NCI-H510A (cell line): Measurements from ENCODE around the gene ZNF613.
"Not testable (repeated sequence)": the region's sequence is repeated elsewhere in the genome, so short reads cannot be mapped to it uniquely, and the experiment has no call there.

Experiments
- DNase-seq: peaks from one replicate; lab custom pipeline; 2025; lab: John Stamatoyannopoulos, UW

Gene ZNF613

DNA sequence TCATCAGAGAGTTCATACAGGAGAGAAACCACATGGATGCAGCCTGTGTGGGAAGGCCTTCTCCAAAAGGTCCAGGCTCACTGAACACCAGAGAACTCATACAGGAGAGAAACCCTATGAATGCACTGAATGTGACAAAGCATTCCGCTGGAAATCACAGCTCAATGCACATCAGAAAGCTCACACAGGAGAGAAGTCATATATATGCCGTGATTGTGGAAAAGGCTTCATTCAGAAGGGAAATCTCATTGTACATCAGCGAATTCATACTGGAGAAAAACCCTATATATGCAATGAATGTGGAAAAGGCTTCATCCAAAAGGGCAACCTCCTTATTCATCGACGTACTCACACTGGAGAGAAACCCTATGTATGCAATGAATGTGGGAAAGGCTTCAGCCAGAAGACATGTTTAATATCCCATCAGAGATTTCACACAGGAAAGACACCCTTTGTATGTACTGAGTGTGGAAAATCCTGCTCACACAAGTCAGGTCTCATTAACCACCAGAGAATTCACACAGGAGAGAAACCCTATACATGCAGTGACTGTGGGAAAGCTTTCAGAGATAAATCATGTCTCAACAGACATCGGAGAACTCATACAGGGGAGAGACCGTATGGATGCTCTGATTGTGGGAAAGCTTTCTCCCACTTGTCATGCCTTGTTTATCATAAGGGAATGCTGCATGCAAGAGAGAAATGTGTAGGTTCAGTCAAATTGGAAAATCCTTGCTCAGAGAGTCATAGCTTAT, 17.7 kb downstream of the ZNF613 start:
- DNase-seq: no peak

DNA sequence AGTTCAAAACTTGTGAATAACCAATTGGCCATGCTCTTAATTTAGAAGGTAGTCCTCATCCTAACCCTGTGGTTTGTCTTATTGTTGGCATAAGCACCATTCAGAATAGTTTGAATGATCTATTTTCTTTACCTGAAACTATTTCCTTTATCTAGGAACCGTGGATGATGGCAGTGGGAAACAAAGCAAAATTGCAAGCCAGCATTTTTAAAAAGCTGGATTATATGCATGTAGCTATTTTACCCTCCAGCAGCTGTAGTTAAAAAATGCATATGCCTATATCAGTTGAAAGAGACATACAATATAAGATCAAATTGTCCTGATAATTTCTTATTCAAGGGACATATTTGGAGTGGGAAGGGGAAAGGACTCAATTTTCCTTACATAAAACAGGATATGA, 19.3 kb downstream of the ZNF613 start:
- no peak for DNase-seq

DNA sequence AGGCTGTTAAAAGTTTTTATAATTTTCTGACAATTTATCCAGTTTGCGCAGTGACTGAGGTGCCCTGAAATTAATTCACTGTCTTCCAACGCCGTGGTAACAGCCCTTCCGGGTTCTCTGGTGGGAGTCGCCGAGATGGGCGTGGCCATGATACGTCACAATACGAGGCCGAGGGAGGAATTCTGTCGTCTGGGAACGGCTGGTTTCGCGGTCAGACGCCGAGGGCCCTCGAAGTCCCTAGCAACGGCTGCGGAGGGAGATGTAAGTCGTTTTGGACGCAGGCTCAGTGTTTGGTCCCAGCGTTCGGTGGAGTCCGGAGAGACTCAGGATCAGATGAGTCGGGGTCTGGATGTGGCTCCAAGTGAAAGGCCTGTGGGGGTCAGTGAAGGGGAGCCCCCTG, 21.7 kb downstream of the ZNF613 start:
- DNase-seq: no peak

DNA sequence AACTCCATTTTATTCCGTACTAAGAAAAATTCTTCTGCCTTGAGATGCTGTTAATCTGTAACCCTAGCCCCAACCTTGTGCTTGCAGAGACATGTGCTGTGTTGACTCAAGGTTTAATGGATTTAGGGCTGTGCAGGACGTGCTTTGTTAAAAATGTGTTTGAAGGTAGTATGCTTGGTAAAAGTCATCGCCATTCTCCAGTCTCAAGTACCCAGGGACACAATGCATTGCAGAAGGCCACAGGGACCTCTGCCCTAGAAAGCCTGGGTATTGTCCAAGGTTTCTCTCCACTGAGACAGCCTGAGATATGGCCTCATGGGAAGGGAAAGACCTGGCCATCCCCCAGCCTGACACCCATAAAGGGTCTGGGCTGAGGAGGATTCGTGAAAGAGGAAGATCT, 30.6 kb downstream of the ZNF613 start:
- not testable (repeated sequence) for DNase-seq

DNA sequence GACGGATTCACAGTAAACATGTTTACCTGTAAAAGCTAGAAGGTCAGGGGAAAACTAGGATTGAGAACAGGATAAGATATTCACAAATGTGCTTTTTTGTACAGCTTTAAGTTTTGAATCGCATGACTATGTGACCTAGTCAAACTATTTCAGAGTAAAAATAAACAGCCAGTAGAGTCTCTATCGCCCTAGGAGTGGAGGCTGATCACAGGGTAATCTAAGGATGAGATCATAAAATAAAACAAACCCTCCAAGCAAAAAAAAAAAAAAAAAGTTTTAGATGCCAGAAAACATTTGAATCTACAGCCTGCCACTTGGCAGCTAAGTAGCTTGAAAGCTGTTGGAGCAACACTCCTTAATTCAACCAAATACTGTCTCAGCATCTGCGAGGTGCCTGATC, 32.5 kb downstream of the ZNF613 start:
- no peak for DNase-seq

DNA sequence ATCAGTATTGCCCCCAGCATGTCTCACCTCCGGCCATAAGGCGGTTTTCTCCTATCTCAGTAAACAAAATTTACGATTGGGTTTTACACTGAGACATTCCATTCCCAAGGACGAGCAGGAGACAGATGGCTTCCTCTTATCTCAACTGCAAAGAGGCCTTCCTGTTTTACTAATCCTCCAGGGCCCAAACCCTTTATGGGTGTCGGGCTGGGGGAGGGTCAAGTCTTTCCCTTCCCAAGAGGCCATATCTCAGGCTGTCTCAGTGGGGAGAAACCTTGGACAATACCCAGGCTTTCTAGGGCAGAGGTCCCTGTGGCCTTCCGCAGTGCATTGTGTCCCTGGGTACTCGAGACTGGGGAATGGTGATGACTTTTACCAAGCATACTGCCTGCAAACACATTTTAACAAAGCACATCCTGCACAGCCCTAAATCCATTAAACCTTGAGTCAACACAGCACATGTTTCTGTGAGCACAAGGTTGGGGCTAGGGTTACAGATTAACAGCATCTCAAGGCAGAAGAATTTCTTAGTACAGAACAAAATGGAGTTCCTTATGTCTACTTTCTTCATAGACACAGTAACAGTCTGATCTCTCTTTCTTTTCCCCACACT, 33.5 kb downstream of the ZNF613 start:
- DNase-seq: not testable (repeated sequence)

DNA sequence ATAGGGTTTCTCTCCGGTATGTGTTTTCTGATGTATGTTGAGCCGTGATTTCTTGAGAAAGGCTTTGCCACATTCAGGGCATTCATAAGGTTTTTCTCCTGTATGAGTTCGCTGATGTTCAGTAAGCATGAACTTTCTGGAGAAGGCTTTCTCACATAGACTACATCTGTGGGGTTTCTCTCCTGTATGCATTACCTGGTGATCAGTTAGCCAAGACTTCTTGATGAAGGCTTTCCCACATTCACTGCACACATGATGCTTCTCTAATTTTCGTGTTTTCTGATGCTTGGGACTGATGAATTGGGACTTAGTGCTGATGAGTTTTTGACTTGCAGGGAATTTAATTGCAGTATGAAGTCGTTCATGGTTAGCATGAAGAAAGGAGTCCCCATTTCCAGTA, 38.3 kb downstream of the ZNF613 start:
- DNase-seq: no peak

DNA sequence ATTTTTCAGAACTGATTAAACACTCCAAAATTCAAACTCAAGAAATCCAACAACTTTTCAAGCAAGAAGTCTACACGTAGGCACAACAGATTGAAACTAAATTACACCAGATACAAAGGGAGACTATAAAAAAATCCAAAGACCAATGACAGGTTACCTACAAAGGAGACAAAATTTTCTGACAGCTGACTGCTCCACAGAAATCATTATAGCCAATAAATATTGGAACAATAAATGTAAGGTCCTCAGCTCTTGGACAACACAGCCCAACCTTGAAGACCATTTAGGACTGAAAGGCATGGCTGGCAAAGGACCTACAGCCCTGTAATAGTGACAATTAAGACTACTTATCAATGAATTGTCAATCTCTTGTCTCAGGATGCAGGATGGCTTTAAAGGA, 43.4 kb downstream of the ZNF613 start:
- no peak for DNase-seq

DNA sequence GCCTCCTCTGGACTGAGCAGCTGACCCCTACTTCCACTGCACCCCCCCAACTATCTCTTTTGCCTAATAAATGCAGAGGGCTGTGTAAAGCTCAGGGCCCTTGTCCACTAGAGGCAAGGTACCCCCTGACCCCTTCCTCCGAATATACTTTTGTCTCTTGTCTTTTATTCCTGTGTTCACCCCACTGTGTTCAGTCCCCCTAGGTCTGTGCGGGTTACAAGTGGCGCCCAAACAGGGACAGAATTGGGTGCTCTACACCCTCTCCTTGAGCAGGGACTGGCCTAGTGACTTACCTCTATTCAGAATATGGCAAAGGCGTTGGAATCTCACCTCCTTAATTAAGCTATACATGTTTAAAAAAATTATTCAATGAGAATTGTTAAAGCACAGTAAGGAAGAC, 44.4 kb downstream of the ZNF613 start:
- no peak for DNase-seq

DNA sequence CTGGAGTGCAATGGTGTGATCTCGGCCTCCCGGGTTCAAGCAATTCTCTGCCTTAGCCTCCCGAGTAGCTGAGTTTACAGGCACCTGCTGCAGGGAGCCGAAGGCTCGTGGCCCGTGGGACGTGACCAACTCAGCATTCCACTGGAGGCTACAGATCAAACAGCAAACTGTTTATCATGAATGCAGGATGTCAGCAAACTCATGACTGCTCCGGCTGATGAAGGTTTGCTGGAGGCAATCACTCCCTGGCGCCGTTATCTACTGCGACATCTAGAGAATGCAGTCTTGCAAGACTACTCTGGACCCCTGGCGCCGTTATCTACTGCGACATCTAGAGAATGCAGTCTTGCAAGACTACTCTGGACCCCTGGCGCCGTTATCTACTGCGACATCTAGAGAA, 48.5 kb downstream of the ZNF613 start:
- not testable (repeated sequence) for DNase-seq

DNA sequence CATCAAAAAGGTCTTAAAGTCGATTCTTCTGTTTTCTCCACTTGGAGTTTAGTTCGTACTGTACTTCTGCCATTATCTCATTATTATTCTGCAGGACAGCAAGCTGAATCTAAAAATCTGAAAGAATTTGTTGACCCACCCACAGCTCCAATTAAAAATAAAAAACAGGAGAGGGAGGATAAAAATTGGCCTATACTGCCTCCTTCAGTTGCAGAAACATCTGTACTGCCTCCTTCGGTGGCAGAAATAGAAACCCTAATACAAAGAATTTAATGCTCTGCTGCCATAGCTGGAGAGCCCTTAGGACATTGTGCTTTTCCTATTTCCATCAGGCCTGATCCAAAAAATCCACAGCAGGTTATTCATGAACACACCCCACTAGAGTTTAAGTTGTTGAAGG, 49.6 kb downstream of the ZNF613 start:
- DNase-seq: no peak

DNA sequence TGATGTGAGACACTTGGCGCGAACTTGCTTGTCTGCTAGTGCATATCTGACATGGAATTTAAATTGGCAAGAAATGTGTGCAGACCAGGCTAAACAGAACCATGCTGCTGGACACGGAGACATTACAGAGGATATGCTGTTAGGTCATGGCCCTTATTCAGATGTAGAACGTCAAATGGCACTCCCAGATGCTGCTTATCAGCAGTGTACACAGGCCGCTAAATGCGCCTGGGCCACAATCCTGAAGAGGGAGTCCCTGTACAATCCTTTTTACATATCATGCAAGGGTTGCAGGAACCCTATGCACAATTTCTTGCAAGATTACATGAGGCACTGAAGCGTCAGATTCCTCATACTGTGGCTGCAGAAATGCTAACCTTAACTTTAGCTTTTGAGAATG, 50.1 kb downstream of the ZNF613 start:
- no peak for DNase-seq

DNA sequence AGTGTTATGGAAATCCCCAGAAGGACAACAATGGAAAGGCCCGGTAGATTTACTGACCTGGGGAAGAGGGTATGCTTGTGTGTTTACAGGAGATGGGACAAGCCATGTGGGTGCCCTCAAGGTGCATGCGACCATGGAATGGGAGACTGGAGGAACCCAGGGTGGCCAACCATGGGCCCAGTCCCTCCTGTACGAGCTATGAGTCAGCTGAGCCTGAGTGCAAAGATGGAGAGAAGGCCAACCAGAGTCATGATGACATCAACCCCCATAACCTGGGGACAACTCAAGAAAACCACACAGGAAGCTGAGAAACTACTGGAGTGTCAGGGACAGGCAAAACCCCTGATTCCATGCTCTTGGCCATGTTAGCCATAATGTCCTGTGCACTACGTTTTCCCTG, 51.6 kb downstream of the ZNF613 start:
- no peak for DNase-seq

DNA sequence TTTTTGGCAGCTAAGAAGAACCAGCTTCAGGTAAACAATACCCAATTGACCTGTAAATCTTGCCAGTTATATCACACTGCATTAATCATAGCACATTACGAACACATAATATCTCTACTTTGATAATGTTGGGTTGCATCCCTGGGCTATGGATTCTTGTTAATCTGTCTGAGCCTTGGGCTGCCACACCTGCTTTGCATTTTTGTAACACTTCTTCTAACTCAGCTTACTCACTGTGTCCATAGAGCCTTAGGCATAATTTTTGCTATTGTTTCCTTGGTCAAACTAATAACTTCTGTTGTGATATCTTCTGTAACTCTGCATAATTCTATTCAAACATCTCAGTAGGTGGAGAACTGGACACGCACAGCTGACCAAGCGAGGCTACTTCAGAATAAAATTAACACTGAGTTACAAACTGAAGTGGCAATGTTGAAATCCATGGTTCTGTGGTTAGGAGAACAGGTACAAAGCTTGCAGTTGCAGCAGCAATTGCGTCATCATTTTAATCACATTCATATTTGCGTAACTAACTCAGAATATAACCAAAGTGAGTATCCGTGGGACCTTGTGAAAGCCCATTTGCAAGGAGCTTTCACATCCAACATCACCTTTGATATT, 53.0 kb downstream of the ZNF613 start:
- DNase-seq: no peak

DNA sequence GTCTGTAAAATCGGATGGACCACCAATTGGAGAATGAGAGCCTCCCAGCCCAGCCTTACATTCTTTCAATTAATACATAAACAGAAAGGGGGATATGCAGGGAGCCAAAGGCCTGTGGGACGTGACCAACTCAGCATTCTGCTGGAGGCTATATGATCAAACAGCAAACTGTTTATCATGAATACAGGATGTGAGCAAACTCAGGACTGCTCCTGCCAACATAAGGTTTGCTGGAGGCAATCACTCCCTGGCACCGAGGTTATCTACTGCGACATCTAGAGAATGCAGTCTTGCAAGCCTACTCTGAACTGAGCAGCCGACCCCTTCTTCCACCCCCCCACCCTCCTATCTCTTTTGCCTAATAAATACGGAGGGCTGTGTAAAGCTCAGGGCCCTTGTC, 53.7 kb downstream of the ZNF613 start:
- not testable (repeated sequence) for DNase-seq

DNA sequence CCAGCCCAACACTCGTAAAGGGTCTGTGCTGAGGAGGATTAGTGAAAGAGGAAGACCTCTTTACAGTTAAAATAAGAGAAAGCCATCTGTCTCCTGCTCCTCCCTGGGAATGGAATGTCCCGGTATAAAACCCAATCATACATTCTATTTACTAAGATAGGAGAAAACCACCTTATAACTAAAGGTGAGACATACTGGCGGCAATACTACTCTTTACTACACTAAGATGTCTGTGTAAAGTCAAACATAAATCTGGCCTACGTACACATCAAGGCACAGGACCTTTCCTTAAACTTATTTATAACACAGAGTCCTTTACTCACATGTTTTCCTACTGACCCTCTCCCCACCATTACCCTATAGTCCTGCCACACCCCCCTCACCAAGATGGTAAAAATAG, 56.1 kb downstream of the ZNF613 start:
- no peak for DNase-seq

DNA sequence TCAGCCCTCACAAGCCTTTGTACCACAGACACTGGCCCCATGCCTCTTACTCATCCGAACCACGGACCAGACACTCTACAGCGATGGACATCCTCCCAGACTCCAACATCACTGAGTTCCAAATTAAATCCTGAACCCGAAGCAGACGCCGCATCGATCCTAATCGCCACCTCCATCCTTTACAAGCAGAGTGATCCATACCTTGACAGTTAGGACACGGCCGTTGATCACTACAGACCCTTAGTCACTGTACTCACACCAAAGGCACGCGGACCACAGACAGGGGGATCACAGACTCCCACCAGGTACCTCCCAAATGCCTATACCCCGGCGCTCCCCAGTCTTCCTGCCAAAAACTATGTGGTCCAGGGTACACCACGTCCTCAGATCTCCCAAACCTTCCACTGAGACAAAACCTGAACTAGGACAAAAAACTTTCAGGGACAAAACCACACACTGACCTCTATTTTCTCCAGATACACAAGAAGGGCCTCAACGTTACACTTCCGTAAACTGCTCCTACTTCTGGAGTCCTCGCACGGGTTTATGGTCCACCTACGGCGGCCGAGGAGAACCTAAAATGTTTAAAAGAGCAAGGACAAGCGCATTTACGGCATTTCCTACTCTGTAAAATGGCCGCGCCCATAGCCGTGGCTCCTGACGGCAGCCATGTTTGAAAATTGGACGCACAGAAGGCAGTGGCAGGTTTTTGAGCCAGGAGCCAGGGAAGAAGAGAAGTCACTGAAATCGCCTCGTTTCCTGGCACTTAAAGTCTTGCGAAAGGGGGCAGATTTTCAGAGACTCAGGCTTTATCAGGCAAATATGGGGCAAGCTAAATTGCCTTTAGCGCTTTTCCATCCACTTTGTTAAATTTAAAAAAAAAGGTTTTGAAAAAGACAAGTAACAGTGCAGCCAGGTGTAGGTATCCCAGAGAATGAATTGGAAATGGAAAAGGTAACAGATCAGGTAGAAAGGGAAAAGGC, 59.3 kb downstream of the ZNF613 start, which contains the start of gene ZNF350:
TSS of gene ZNF350 (minus strand) at position 532 of the 983 bp plus-strand sequence. CDS start 12,480 bp downstream, outside the sequence.
- DNase-seq: peak; percentile 92

DNA sequence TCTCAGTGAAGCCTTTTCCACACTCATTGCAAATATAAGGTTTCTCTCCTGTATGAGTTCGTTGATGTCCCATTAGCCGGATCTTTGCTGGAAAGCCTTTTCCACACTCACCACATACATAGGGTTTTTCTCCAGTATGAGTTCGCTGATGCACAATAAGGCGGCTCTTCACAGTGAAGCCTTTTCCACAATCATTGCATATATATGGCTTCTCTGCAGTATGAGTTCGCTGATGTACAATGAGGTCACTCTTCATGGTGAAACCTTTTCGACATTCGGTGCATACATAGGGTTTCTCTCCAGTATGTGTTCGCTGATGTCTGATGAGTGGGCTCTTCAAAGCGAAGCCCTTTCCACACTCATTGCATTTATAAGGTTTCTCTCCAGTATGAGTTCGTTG, 66.2 kb downstream of the ZNF613 start:
- no peak for DNase-seq

DNA sequence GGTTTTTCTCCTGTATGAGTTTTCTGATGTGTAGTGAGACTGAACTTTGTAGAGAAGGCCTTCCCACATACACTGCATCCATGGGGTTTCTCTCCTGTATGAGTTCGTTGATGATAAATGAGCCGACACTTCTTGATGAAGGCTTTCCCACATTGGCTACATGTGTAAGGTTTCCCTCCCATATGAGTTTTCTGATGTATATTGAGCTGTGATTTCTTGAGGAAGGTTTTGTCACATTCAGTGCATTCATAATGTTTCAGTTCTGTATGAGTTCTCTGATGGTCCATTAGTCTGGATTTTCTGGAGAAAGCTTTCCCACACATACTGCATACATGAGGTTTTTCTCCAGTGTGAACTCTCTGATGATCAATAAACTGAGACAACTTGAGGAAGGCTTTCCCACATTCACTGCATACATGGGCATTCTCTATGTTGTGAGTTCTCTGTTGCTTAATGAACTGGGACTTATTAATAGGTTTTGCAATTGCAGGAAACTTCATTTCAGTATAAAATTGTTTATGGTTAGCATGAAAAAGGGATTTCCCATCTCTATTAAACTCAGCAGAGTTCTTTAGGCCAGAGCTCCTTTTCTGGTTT, 66.9 kb downstream of the ZNF613 start:
- DNase-seq: no peak
